NCI-H446 (cell line): ENCODE data around the gene P2RY13.

Experiments used
- DNase-seq, 2 experiments: peaks; one replicate each; lab custom pipeline; 2025; lab: John Stamatoyannopoulos, UW

P2RY13 gene

DNA sequence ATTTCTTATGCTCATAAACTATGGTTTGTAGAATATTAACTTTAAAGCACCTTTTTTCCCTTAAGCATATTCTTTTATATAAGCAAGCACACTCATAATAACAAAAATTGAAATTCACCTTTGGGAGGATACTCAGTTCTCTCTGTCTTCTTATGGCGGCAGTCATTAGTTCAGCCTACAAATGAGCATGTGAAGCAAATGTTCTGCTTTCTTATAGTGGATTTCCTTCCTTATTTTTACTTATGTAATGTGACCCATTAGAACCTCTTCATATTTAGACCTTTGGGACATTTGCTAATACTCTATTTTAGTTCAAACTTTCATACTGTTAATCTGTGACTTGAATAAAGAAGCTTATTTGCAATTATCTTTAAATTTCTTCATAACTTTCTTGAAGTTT is at the start of gene P2RY13:
P2RY13 (minus strand) TSS at position 187 of the 400 bp plus-strand sequence; CDS start at position 166, 21 bp downstream.
- DNase-seq: no peak

DNA sequence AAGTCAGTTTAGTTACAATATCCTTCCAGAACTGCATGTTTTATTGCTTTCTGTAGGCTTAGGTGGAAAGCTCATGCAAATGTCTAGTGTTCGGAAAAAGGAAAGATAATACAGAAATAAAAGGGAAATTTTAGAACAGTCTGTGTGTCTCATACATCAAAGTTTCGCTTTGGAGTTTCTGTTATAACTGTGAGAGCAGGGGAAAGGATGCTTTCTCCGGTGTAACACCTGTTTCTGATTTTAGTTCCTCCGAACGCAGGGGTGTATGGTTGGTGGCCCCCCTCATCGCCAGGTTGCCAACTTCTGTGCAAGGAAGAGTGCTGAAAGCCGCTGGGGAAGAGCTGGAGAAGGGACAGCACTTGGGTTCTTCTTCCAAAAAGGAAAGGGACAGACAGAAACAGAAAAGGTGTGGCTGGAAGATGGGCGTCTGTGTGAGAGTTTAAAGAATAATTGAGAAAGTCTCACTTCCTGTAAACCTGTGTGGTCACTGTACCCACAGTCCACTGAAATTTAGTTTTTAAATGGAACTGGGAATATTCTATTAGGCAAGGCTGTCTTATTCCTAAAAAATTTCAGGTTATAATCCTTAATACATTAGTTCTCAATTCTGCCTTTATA is 48.5 kb upstream of the P2RY13 start:
- no peak for DNase-seq

DNA sequence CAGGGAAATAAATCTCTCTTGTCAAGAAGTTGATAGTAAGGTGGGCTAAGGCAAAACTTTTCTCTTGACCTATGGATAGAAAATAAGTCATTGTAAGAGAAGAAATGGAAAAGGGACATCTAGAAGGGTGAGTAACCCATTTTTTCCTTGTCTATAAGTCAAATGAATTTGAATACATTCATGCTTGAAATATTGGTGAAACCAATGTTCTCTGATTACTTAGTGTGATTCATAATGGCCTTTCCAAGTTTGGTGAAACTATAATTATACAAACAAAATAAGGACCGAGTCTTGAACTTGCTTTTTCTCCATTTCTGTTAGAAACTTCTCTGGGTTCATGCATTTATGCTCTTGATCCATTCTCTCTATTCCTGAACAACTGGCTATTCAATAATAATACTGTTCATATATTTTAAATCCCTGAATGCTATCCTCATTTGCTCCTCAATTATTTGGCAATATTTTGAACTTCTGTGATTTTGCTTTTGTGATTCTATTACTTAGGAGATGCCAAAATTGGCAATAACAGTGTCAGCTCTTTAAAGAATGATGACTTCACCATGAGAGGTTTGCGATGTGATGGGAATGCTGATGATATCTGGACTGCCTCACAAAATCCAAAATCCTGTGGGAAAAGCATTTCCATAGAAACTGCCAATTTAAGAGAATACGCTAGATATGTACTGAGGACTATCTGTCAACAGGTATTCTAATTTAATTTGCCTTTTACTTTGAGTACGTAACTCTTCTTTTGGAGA is 42.9 kb upstream of the P2RY13 start:
- no peak for DNase-seq

- DNase-seq: no peak
These were observed 42.2 kb upstream of the P2RY13 start for GRCh38 chr3:151371526-151371925.

- no peak for DNase-seq
These were observed 38.1 kb upstream of the P2RY13 start for GRCh38 chr3:151367448-151367847.

- no peak for DNase-seq
These were observed 37.6 kb upstream of the P2RY13 start for GRCh38 chr3:151366993-151367392.

DNA sequence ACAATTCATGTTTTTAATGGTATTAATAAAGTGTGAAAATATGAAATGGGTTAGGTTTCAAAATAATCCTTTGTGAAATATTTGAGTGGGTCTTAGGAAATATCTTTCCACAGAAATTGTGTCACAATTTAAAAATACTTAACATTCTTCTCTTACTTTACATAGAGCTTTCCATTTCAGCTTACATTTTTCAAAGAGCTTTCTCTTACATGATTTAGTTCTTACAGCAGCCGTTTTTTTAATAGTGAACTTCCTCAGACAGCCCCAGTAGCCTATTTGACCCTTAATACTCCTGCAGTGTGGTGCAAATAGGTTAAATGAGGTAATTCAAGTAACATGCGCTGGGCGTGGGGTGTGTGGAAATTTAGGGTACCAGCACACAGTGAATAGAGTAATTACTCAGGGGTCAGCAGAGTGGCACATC is 33.4 kb upstream of the P2RY13 start:
- no peak for DNase-seq

GRCh38 chr3:151357463-151357850 is 28.1 kb upstream of the P2RY13 start:
- no peak for DNase-seq

- DNase-seq: no peak
These were observed 27.6 kb upstream of the P2RY13 start for GRCh38 chr3:151356794-151357462.

DNA sequence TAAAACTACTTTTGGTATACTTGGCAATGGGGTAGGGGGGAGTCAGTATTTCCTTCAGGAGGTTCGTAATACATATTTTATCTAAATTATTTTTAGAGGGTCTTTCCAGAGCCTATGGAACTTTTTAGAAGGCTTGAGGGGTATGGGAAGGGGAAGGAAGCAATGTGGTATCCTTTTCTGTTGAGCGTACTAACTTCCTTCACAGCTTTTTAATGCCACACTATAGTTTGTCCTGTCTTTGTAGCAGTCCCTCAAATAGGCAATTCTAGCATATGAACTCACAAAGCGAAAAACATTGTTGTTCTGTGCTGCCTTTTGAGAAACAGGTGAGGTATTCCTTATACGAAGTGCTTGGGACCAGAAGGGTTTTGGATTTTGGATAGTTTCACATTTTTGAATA is 22.3 kb upstream of the P2RY13 start:
- no peak for DNase-seq

- DNase-seq: no peak
These were observed 21.9 kb upstream of the P2RY13 start for GRCh38 chr3:151351219-151351618.

GRCh38 chr3:151350656-151351055 is 21.3 kb upstream of the P2RY13 start:
- no peak for DNase-seq

DNA sequence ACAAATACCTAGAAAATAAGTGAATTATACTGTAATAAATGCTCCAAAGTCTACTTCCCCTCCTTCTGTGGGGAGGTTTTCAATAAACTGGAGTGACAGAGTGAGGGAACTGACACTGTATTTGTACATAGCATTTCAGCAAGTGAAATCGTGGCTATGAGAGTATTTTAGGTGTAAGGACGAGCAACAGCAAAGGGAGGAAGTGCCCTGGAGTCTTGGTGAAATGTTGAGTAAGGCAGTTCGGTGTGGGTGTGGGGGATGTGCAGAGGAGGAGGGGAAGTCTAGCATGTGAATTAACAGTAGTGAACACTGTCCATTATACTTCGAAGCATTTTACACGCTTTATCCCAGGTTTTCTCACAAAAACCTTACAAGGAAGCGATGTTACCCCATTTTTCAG is 18.1 kb upstream of the P2RY13 start:
- no peak for DNase-seq

- no peak for DNase-seq
These were observed 16.9 kb upstream of the P2RY13 start for GRCh38 chr3:151346292-151346691.

DNA sequence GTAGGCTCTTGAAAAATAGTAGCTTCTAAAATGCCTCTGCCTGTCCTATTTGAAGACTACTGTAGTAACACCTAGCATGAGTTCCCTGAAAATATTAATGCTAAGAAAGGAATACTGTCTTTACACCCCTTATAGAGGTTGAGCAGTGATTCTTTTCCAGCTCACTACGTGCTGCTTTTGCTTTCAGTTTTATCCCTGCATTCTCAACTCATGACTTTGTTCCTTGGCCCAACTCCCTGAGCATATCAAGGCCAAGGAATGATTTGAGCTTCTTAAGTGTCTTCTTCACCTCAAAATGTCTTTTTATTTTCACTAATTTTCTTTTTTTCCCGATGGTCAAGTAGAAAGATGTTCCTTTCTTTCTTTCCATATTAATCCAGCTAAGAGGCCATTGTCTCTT is 16.5 kb upstream of the P2RY13 start:
- DNase-seq: no peak

DNA sequence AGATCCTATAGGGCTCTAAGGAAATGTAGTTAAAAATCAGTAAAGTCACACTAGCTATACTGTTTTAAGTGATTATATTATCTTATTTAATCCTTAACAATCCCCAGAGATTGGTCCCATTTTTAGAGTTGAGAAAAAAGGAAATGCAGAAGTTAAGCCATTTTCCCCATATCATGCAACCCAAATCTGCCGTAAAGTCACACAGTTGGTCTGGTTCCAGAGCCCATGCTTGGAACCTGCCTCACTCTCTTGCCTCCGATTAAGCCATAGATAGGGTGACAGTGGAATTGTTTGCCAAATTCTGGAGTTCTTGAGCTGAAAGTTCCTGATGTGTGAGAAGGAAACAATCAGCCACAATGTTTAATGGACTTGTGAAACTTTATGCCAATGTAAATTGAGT is 2.3 kb upstream of the P2RY13 start:
- DNase-seq: no peak

DNA sequence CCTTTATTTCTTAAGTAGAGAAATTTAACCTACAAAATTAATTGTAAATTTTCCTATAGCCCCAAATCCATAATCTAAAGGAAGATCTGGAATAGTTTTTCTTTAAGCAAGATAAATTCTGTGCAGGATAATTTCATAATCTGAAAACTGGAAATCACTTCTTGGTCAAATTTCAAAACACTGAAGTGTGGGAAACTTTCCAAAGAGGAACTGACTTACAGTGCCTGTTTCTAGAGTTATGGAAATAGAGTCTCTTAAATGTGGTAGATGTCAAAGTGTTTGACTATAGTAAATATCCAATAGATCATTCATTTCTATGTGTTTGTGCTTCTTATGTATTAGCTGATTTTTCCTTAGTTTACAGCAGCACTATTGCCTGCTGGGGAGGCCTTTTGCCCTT is 1.6 kb upstream of the P2RY13 start:
- no peak for DNase-seq

DNA sequence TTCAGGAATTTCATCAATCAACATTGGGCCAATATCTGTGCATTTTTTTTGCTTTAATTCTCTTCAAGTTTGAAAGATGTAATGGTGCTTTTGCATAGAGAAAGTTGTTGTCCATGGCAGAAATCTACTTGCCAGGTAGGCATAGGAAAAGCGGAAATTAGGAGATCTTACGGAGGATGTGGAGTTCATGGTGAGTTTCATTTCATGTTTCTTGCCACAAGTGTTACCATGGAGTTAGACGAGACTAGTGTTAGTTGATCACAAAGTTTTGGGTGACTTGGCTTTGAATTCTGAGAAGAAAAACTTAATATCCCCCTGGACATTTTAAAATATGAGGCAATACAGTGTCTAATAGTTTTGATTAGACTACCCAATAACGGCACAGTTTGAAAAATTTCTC is 1.0 kb upstream of the P2RY13 start:
- no peak for DNase-seq

- no peak for DNase-seq
These were observed 902 bp downstream of the P2RY13 start for GRCh38 chr3:151328298-151328995.

- DNase-seq: peak in 1 of 2 experiments; percentile 21
These were observed 1.7 kb downstream of the P2RY13 start for GRCh38 chr3:151327571-151328198.

GRCh38 chr3:151322511-151322910 is 6.8 kb downstream of the P2RY13 start:
- DNase-seq: no peak

DNA sequence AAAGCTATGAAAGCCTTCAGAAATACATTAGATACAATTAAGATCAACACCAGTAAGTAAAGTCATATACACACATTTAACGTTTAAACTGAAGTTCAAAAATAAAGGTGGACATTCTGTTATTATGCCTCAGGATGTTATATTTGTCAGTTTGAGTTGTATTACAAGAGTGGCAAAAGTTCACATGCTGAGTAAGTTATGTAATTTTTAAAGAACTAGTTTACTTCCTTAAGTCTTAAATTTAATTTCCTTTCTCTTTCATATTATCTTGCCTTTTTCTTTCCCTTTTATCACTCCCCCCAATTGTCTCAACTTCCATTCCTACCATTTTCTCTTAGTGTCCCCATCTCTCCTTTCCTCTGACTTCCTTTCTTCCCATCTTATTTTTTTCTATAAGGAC is 7.8 kb downstream of the P2RY13 start:
- no peak for DNase-seq
